NCI-H1694 treated with DMSO at 0.1 percent for 48 hours (cell line): ENCODE measurements around the gene DNAH5.

ENCODE experiments used
- DNase-seq: peaks from one replicate; lab custom pipeline; 2025; lab: John Stamatoyannopoulos, UW

The DNAH5 gene

DNA sequence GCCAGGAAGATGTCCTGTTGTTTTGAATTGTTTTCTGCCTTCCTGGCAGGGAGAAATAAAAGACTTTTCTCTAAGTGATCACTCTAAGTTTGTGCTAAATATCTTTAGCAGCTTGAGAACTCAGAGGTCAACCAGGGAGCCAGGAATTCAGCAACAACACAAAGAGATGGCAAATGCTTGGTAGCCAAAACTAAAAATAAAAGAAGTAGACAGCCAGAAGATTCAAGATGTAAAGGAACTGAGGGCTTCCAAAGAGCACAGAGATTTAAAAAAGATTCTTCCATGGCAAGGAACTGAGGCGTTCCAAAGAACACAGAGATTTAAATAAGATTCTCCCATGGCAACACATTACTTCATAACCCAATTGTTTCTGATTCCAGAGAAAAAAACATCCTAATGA lies 9.6 kb downstream of the DNAH5 start:
- no peak for DNase-seq

DNA sequence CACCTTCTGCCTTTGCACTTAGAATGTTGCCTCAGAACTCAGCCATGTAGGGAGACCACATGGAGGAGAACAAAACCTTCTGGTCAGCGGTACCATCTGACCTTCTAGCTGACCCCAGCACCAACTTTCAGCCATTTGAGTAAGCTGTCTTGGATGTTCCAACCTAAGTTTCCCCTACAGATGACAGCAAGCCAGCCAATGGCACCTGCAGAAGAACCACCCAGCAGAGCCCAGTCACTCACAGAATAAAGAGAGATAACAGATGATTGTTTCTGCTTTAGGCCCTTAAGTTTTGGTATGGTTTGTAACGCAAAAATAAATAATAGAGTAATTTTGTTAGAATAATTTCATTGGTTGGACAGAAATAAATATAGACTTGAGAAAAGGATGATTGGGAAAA lies 10.4 kb downstream of the DNAH5 start:
- DNase-seq: no peak

DNA sequence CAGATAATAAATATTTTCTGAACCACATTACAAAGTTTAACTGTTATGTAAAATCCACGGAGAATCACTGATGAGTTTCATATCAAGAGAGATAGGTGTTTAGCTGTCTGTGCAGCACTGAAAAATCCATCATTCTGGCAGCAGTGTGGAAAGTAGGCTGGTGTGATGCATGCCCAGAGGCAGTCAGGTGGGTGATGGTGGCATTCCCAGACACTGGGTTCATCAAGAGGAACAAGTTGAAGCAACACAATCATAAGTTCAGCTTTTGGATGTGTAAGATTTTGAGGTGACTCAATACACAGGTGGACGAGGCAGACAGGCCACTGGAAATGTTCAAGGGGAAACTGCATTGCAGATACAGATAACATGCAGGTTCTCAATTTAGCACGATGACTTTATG lies 11.9 kb downstream of the DNAH5 start:
- no peak for DNase-seq

DNA sequence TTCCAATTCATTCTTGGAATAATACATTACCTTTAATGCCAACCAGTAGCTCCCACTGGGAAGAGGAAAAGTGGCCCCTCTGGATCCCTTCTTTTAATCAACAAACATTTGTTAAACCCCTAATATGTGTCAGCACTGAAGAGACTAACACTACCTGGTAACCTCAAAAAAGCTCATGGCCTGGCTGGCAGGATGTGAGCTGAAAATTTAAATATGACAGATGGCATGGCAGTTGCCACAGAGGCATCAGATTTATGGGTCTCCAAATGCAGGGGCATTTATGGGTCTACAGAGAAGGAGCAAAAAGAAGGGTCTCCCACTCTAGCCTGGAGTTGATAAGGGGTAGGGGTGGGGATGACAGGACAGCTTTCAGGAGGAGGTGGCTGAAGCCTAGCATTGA lies 12.5 kb downstream of the DNAH5 start:
- DNase-seq: peak; percentile 78

DNA sequence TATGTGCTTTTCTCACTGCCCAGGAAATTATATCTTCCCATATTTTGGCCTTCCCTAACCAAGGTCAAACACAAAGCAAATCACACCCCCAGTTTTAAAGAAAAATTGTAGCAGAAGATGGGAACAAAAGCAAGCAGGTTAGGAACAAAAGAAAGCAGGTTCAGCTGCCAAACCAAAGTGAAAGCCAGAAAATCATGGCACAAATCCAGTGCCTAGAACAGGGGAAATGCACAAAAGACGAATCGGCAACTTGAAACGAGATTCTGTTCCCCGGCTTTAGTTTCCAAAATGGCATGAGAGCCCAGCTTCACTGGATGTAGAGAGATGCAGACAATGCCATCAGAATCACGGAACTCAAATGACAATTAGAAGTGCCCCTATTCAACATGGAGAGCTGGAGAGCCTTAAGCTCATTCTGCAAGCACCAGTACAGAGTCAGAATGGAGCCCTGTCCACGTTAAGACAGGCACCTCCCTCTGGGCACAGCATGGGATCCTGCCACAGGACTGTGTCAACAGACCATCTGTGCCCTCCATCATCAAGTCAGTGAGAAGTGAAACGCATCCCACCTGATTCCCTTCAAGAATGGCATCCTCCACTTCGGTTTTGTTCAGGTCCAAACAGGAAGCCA lies 13.8 kb downstream of the DNAH5 start:
- DNase-seq: peak; percentile 39

DNA sequence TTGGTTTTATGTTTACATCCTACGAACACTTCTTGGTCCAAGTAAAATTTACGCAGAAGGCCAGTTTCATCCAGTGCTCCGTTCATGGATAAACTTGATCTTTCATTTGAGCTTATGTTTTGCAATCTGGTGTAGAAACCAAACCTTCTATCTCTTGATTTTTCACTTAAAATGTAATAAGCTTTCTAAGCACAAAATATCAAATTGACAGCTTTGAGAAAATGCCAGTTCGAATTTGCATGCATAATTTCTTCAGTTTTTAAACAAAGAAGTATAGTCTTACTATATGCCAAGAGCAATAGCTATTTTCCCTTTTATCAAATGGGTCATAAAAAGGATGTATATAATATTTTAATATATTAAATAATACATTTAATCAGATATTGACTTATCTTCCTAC lies 17.8 kb downstream of the DNAH5 start:
- no peak for DNase-seq

DNA sequence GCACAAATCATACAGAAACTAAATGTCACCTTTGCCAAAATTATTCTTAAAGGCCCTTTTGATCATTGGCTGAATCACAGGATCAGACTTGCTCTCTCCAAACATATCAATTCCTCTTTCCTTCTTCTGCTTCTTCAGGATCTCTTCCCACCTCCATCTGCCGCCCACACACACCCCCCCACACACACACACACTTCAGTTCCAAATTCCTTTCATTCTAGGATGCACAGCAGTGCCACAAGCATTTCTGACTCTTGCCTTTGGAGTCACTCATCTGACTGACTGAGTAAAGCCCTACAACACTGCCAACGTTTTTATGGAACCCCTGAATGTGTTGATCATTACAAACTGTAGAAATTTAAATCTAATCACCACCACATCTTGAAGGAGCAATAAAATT lies 22.9 kb downstream of the DNAH5 start:
- no peak for DNase-seq

DNA sequence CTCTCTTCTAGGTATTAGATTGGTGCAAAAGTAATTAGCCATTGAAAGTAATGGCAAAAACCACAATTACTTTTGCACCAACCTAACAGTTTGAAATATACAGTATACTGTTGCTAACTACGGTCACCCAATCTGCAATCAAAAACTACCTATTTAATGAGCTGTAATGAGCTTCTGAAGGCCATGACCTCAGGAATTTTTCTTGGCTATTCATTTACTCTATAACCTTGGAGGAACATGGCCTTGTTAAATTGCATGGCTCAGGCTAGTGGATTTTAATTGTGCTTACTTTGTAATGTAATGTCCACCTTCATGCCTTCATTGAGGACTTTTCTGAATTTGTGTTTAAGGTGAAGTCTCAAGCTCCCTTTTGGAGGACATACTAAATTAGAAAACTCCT lies 24.7 kb downstream of the DNAH5 start:
- DNase-seq: no peak

DNA sequence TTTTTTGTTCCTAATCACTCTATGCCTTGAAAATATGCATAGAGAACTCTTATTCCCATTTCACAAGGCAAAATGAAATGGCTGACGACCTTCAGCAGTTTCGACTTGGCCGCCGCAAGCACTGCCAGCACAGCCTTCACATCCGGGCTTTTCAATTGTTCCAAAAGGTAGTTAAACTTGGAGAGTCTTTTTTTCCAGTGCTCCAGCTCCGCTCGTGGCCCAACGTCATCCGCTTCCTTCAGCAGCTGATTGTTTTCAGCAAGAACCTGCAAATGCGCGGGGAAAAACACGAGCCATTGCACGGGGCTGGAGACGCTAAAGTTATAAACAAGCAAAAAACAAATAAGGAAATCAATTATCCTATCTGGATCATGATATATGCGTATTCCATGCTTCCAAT lies 25.4 kb downstream of the DNAH5 start:
- DNase-seq: no peak

DNA sequence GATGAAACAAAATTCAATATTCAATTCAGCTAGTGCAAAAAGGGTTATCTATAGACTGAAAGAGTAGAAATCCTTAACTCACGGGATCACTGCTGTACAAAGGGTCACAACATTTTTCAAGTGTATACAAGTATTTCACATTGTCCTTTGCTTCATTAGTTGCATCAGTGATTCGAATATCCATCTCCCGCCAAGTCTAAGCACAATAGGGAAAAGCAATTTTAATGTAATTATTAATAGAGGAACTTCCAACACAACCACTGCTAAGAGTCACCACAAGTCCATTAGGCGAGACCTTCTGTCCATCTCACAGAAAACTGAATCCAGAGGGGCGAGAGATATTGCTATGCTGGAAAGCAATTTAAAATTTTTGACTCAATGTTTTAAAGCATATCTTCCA lies 27.4 kb downstream of the DNAH5 start:
- no peak for DNase-seq

DNA sequence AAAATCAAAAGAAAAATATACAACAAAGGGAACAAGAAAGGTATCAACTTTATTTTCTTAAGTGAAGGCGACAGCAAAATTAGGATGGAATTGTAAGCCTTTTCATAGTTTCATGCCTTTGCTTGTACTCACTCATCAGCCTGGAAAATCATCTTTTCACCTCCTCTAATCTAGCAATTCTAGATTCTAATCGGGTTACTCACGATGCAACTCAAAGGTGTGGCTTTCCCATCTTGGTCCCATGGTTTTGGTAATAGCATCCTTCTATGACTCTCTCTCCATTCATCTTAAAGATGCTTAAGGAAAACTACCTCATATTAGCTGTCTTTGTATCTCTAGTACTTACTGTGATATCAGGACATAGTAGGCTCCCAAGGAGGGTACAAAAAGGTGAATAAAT lies 30.5 kb downstream of the DNAH5 start:
- no peak for DNase-seq

DNA sequence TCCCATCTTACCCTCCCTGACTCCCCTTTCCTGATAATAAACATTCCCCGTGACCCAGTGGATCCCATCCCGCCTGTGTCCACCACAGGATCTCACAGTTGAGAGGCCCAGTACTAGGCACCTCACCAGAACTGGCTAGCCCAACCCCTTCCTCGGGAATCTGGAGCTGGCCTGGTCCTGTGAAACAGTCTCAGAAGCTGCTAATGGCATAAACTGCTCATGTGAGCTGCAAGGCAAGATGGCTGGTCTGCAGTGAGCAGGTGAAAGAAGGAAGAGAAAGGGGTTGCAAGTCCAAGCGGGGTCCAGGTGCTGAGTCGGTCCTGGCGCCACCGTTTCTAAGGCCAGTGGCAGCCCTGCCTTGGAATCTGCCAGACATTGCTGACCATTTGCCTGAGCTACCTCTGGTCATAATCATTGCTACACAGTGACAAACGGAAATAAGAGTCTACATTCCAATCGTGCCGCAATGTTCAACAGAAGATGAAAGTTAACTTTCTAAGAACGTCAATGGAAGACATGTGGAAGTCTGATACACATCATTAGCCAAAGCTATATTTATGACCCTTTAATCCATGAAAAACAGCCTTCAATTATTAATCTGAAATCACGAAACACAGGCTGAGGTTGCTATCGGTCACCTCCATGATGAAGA lies 33.7 kb downstream of the DNAH5 start:
- DNase-seq: no peak

DNA sequence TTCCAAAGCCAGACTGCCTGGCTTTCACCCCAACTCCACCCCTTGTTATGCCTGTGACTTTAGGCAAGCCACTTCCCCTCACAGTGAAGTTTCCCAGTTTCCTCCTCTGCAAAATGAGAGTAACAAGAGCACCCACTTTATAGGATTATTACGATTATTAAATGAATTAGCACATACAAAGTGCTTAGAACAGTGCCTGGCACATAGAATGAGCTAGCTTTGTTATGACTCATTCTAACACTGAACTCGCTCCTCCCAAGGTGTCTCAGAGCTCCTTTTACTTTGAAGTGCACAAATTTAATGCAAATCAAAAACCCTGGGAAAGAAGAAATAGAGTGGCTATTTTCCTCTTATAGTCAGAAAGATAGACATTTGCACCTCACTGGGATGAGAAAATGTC lies 34.3 kb downstream of the DNAH5 start:
- DNase-seq: no peak

DNA sequence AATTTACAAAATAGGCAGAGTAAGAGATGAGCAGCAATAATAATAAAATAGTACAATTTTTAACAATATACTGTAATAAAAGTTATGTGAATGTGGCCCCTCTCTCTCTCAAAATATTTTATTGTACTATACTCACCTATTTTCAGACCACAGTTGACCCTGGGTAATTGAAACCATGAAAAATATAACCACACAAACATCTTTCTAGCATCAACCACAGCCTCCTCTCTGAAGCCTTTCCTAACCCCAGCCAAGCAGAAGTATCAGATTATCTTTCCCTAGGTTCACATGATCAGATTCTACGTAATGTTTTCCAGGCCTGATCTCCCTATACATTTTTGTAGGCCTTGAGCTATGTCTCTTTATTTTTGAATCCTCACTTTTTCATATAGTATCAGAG lies 35.2 kb downstream of the DNAH5 start:
- DNase-seq: no peak

DNA sequence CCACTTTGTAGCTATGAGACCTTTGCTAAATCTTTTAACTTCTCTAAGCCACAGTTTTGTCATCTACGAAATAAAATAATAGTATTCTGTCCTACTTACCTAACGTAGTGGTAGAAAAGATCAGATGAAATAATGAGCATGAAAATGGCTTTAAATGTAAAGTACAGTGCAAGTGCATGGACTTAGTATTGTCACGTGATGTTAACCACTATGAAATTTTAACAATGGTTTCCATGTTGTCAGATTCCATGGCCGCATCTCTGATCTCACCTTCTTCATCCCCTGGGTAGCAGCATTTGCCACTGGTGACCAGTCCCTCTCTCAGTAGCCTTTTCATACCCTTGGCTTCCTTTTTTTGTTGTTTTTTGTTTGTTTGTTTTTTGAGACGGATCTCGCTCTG lies 45.9 kb downstream of the DNAH5 start:
- no peak for DNase-seq

DNA sequence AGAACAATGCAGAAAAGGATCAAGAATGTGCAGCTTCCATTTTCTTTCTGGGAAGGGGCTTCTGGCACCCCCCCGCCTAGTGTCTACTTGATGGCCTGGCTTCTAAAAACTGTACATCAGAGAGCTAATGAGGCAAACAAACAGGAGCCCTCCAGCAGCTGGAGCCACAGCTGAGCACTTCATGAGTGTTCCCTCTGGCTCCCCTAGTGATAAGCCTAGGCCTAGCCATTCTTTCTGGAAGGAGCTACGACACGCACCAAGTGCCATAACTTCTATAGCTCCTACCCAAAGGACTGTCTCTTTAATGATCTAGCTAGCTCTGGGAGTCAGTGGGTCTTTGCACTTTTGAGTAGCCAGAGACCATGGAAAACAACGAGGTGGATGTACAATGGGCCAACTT lies 66.1 kb downstream of the DNAH5 start:
- DNase-seq: no peak

DNA sequence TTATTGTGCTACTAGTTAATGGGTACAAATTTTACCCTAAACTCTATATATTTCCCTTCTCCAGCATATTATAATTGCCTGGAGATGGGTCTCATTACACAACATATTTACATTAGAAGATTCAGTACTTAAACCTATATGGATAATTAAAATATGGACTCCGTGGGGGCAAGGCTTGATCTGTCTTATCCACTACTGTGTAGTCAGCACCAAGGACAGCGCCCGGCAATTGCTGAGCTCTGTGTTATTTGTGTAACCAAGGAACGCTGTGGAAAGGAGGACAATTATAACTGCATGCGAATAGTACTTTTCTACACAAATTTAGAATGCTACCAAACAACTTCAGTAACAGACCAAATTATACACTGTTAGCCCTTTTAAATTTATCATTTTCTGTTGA lies 77.7 kb downstream of the DNAH5 start:
- no peak for DNase-seq

DNA sequence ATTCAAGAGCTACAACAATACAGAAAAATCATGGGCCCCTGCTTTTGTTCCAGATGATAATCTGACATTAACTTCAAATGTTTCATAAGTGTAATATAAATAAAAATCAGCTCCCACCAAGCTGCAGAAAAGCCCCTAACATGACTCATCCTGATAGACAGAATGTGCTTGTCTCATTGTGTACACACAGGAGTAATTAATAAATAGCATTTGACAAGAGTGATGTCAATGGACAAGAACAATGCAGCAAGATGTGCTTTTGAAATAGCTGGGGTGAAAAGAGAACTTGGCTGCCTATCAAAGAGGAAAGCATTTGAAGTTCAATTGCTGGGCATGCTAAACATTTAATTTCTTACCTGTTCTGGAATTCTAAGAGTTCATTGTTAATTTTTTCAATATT lies 79.2 kb downstream of the DNAH5 start:
- peak; percentile 32 for DNase-seq

DNA sequence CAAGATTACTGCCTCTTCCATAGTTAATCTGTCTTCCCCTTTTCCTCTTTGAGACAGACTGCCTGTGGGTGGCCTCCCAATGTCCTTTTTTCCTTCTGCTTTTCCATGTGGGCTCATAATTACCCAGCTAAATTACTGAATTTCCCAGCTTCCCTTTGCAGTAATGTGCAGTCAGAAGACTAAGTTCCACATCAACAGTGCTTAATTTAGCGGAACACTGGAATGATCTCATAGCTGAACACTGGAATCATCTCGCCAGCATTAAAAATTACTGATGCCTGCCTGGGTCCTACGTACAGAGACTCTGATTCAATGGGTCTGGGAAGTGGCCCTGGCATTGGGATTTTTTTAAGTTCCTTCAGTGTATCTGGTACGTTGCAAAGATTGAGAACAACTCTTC lies 84.3 kb downstream of the DNAH5 start:
- DNase-seq: peak; percentile 69

DNA sequence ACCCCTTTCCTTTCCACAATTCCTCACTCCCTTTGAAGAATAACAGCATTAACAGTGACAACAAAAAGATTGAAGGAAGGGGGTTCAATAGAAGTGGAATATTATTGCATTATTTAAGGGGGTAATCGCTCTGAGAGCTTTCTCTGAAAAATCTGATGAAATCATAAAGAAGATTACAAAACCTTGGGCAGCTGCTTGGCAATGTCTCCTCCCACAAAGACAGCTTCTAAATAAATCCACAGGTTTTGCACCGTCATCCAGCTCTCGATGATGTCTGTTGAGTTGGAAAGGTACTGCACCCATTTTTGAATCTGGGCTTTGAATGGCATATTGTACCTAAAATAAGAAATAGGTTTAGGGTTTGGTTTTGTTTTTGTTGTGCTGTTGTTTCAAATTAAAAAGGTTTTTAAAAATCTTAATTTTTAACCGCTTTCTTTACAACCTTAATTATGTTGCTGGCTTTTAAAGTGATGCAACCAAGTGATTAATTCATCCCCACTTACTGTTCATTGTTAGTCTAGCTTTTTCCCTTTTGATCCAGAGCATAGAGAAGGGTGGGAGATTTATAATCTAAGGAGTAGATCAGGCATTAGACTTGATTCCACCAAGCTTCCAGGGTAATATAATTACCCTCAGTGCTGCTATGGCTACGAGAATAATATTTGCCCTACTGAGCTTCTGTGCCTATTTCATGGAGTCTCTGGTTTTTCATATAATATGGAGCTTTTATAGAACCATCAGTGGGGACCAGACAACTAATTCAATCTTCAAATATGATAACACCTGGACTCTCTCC lies 85.0 kb downstream of the DNAH5 start:
- no peak for DNase-seq

DNA sequence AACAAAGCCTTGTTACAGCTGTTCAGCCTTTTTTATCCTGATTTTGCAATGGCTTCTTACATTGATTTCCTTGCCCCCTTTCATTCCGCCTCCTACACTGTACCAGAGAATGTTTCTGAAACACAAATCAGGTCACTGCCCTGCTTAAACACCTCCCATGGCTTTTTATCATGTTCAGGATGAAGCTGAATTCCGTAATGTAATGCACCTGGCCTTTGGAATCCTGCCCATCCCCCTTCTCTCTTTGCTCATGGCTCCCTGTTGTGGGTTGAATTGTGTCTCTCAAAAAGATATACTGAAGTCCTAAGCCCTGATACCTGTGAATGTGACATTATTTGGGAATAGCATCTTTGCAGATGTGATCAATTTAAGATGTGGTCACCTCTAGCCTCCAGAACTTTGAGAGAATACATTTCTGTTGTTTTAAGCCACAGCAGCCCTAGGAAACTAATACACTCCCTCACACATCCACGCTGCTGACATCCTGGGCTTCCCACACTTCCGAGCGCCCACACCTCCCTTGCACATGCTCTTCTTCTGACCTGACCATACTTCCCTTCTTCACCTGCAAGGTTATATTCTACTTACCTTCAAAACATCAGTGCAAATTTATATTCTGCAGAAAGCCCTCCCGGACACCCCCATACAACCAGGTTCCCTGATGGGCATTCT lies 101.2 kb downstream of the DNAH5 start:
- DNase-seq: no peak

DNA sequence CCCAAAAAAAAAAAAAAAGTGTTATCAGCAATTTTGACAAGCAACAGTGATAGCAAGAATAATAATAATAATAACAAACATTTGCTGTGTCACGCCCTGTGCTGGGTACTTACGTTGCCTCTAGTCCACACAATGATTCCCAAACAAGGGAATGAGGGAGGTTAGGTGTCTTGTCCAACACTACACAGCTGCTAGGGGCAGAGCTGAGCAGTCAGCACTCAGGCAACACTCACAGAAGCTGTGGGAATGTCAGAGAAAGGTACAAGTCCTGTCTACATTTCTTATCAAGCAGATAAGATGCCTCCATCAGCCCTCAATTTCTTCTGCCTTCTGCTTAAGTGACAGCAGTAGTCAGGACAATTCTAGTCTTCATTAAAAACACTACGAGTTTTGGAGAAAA lies 111.0 kb downstream of the DNAH5 start:
- no peak for DNase-seq

DNA sequence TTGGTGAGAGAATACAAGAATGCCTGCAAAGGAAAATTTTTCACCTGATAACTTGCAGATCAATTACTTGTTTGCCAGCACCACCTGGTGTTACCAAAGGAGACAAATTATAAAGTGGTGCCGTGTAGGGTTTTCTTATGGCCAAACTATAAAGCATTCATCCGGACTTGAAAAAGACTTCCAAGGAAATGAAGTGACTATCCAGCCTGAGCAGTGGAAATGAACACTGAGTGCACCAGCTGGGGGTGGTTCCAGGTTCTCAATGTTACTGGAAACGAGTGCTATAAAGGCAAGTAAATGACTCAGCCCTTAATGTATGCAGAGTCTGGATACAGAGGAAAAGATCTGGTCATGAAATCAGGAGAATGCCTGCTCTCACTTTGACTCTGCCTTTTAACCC lies 113.1 kb downstream of the DNAH5 start:
- no peak for DNase-seq
